IMR-90 (cell line): ENCODE measurements around the gene PFDN6.

Experiments
- CEBPB ChIP-seq: IDR thresholded peaks from 2 replicates; pipeline ENCODE4 v1.6.1; 2012; ENCODE audit warnings: low read depth, low read length, improper control_type of control experiment
- CHD1 ChIP-seq: IDR thresholded peaks from 2 replicates; pipeline ENCODE4 v1.6.1; 2012; ENCODE audit warnings: low read depth, low read length, improper control_type of control experiment
- FOS ChIP-seq: fragments of 150-350 bp; IDR thresholded peaks from 2 replicates; pipeline ENCODE4 v1.6.1; 2016; ENCODE audit warnings: low read depth, low read length
- MAZ ChIP-seq: IDR thresholded peaks from 2 replicates; pipeline ENCODE4 v1.6.1; 2012; ENCODE audit warnings: low read depth, mild to moderate bottlenecking, low read length, improper control_type of control experiment, moderate library complexity, borderline replicate concordance
- NFE2L2 ChIP-seq: fragments of 150-350 bp; IDR thresholded peaks from 2 replicates; pipeline ENCODE4 v1.6.1; 2016; ENCODE audit warnings: low read depth, mild to moderate bottlenecking, low read length
- POLR2A ChIP-seq: IDR thresholded peaks from 2 replicates; pipeline ENCODE4 v1.6.1; 2012; ENCODE audit warnings: mild to moderate bottlenecking, low read depth, low read length
- RFX5 ChIP-seq: IDR thresholded peaks from 2 replicates; pipeline ENCODE4 v1.8.0; 2012; ENCODE audit warnings: low read depth, mild to moderate bottlenecking, low read length, moderate library complexity
- SMC3 ChIP-seq: fragments of 150-350 bp; IDR thresholded peaks from 2 replicates; pipeline ENCODE4 v1.6.1; 2016; ENCODE audit warnings: low read depth, mild to moderate bottlenecking, antibody characterized with exemption, low read length, moderate library complexity
- USF2 ChIP-seq: fragments of 150-350 bp; IDR thresholded peaks from 2 replicates; pipeline ENCODE4 v1.6.1; 2017; ENCODE audit warnings: mild to moderate bottlenecking, antibody characterized with exemption, low read length, low read depth
- TF ChIP-seq, protein P1 (sequence below): conservative IDR thresholded peaks from 2 replicates; pipeline ENCODE4 v1.5.1; 2012; ENCODE audit warnings: mild to moderate bottlenecking, low read depth, low read length, improper control_type of control experiment
- TF ChIP-seq, protein P2 (sequence below): fragments of 150-350 bp; IDR thresholded peaks from 2 replicates; pipeline ENCODE4 v1.6.1; 2016; ENCODE audit warnings: low read depth, mild to moderate bottlenecking, low read length, moderate library complexity, borderline replicate concordance

DNA sequence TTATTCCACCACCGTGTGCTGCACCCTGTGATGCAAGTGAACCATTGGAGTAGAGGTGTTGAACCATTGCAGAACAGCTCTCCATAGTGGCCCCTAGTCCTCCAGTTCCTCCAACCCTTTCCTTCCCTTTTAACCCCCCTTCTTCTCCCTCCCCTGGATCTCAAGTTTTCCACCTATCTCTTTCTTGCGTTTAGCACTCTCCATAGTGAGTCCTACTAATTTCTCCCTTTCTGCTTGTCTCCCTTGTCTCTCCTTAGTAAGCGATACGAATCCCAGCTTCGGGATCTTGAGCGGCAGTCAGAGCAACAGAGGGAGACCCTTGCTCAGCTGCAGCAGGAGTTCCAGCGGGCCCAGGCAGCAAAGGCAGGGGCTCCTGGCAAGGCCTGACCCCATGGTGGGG is 1.1 kb downstream of the PFDN6 start:
- TF ChIP-seq FOS = no peak
- TF ChIP-seq USF2 = no peak
- TF ChIP-seq POLR2A = no peak
- TF ChIP-seq, protein P1, sequence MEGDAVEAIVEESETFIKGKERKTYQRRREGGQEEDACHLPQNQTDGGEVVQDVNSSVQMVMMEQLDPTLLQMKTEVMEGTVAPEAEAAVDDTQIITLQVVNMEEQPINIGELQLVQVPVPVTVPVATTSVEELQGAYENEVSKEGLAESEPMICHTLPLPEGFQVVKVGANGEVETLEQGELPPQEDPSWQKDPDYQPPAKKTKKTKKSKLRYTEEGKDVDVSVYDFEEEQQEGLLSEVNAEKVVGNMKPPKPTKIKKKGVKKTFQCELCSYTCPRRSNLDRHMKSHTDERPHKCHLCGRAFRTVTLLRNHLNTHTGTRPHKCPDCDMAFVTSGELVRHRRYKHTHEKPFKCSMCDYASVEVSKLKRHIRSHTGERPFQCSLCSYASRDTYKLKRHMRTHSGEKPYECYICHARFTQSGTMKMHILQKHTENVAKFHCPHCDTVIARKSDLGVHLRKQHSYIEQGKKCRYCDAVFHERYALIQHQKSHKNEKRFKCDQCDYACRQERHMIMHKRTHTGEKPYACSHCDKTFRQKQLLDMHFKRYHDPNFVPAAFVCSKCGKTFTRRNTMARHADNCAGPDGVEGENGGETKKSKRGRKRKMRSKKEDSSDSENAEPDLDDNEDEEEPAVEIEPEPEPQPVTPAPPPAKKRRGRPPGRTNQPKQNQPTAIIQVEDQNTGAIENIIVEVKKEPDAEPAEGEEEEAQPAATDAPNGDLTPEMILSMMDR = no peak
- TF ChIP-seq SMC3 = no peak
- no peak for TF ChIP-seq MAZ
- no peak for TF ChIP-seq CEBPB
- TF ChIP-seq, protein P2, sequence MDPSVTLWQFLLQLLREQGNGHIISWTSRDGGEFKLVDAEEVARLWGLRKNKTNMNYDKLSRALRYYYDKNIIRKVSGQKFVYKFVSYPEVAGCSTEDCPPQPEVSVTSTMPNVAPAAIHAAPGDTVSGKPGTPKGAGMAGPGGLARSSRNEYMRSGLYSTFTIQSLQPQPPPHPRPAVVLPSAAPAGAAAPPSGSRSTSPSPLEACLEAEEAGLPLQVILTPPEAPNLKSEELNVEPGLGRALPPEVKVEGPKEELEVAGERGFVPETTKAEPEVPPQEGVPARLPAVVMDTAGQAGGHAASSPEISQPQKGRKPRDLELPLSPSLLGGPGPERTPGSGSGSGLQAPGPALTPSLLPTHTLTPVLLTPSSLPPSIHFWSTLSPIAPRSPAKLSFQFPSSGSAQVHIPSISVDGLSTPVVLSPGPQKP = no peak
- no peak for TF ChIP-seq CHD1
- no peak for TF ChIP-seq RFX5
- TF ChIP-seq NFE2L2 = no peak
